Left ventricle myocardium superior (tissue), 1 donor: ENCODE data around the gene SMG6. TPM values are rescaled to one million over a fixed set of nuclear protein-coding genes. Genes with fewer than 3 reads are reported as not detected.

ENCODE experiments used
- ATAC-seq: fragments of 200-7000 bp; cut with Tn5 transposase; one replicate; pipeline ENCODE4 v1.9.1; 2020; ENCODE audit warnings: mild to moderate bottlenecking, moderate library complexity
- DNase-seq: peaks from one replicate; pipeline ENCODE4 v3.0.0-alpha.2; 2020
- intact Hi-C: fragments of 100-400 bp; cut with micrococcal nuclease; formaldehyde crosslinking; loops from one replicate; pipeline ENCODE4 v1.11.0; 2022
- total RNA-seq: library from RNA; stranded (reverse); fragmentation: NEBNext Ultra II Directional; extraction: Animal tissue kit (Norgen Biotek cat#: 25700); gene quantifications from one replicate; pipeline ENCODE4 v1.2.1, GENCODE V29; 2021
- donor health status: DM: no; HTN: yes; CAD: no; lungs with severe emphysema.

The SMG6 gene
- total RNA-seq, 1 donor from 2014 or later, result 18.2 TPM

DNA sequence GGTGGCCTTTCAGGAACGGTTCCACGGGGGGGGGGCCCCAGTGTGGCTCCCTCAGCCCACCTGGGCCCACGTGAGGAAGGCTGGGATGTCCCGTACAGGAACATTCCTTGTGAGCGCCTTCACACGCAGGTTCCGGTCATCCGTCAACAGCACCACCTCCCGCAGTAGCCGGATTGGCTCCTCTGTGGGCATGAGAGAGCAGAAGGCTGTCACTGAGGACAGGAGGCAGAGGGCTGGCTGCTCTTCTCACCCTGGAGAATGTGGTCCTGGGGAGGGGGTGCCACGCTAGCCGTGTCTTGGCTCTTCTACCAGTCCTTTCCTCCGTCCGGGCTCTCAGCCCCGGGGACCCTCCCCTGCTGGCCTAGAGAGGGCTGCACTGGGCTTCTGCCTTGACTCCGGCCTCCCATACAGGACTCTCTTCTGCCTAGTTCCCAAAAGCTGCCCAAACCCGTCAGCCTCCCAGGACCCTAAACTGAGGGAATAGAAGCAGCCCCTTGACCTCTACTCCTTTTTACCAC is 242.1 kb downstream of the SMG6 start:
- DNase-seq, result no peak
- no peak for ATAC-seq
- intact Hi-C loops, result no loop called here

DNA sequence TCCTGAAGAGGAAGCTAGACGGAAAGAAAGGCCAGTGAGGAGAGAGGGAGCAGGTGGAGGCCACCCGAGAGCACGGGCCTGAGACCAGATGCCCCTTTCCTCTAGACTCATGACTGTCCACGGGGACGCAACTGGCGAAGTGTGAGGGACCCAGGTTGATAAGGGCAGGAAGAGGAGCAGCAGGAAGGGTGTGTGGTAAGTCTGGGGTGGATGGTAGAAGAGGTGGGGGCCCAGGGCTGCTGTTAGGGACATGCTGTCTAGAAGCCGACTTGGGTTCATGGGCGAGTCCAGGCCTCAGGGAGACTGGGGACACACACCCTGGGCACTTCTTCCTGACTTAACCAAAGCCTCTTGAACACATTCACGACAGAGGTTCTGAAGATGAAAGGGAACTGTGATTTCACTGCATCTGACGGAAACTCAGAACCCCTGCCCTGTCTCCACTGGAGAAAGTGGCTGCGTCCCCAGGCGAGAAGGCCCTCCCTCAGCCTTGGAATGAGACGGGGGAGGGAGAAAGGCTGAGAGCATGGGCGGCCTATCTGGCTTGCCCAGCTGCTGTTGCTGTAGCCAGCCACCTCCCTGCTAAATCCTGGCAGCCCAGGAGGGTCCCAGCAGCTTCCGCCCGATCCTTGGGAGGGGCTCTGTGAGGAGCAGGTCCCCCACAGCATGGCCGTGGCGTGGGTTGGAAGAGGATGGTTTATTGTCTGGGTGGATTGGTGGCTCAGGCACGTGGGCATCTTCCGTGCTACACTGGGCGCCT is 242.7 kb downstream of the SMG6 start:
- DNase-seq, result peak; percentile 55
- intact Hi-C loops, result no loop called here

DNA sequence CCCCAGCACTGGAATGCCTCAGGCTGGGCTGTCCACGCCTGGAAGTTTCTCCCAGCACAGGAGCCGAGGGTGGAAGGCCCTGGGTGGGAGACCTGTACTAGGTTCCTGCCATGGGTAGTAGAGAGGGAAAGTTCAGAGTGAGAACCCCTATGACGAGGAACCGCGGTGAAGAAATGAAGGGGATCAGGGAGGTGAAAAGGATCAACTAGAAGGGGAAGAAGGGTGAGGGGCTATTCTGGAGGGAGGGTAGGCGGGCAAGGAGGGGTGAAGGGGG is 243.3 kb downstream of the SMG6 start:
- intact Hi-C loops, result no loop called here
- ATAC-seq (no peak), DNase-seq (no peak)

More for the DNA sequence above, 242.7 kb downstream of the SMG6 start:
- peak; percentile 12 for ATAC-seq

DNA sequence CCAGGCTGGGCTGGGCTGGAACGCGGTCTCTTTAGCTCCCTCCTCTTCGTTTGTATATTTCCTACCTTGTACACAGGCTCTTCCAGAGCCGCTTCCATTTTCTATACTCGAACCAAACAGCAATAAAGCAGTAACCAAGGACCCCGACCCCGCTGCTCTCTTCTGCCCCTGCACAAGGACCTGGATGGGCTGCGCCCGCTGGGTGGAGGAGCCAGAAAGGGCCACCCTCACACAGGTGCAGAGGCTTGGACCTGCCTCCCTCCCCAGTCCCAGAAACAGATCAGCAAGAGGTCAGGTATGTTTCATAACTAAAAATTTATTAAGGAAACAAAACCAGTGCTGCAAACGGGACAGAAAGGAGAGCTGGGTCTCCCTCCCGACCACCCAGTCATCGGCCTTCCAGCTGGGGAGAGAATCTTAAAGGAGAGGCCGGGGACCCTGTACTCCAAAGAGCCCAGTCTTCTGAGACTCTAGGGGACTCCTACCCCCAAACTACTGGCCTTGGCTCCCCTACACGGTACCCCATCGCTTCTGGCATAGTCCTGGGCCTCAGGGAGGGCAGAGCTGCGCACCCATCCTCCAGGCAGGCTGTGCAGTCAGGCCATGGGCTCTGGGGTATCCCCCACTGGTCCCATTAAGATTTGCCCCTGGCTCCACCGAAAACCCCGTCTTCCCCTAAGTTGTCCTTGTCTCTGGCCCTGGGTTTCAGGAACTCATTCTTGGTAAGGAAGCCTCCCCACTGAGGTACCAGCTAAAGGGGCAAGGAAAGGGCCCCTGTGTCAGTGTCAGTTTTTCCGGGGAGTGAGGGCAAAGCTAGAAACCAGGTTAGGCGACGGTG is 243.8 kb downstream of the SMG6 start:
- DNase-seq, result no peak
- intact Hi-C loops, result no loop called here
- no peak for ATAC-seq

DNA sequence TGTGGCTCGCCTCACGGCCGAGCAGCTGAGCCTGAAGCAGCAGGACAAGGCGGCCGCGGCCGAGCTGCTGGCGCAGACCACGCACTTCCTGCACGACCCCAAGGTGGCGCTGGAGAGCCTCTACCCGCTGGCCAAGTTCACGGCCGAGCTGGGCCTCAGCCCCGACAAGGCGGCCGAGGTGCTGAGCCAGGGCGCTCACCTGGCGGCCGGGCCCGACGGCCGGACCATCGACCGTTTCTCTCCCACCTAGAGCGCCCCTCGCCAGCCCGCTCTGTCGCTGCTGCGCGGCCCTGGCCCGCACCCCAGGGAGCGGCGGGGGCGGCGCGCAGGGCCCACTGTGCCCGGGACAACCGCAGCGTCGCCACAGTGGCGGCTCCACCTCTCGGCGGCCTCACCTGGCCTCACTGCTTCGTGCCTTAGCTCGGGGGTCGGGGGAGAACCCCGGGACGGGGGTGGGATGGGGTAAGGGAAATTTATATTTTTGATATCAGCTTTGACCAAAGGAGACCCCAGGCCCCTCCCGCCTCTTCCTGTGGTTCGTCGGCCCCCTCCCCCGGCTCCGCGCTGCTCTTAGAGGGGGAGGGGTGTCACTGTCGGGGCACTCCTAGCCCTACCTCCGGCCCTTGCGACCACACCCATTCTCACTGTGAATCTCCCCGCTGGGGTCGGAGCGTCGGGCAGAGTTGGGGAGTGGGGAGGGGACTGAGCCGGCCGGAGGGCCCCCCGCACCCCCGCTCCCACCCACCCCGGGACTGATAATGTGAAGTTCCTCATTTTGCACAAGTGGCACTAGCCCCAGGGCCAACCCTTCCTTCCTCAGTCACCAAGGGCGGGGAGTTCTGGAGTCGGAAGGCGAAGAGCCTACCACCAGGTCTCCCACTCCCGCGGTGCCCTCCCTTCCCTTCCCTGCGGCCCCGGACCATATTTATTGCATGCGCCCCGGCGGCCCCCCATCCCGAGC is 244.7 kb downstream of the SMG6 start:
- intact Hi-C loops, result no loop called here
- DNase-seq (peak; percentile 90), ATAC-seq (peak; percentile 34)

DNA sequence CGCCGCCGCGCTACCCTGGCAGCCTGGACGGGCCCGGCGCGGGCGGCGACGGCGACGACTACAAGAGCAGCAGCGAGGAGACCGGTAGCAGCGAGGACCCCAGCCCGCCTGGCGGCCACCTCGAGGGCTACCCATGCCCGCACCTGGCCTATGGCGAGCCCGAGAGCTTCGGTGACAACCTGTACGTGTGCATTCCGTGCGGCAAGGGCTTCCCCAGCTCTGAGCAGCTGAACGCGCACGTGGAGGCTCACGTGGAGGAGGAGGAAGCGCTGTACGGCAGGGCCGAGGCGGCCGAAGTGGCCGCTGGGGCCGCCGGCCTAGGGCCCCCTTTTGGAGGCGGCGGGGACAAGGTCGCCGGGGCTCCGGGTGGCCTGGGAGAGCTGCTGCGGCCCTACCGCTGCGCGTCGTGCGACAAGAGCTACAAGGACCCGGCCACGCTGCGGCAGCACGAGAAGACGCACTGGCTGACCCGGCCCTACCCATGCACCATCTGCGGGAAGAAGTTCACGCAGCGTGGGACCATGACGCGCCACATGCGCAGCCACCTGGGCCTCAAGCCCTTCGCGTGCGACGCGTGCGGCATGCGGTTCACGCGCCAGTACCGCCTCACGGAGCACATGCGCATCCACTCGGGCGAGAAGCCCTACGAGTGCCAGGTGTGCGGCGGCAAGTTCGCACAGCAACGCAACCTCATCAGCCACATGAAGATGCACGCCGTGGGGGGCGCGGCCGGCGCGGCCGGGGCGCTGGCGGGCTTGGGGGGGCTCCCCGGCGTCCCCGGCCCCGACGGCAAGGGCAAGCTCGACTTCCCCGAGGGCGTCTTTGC is 245.6 kb downstream of the SMG6 start:
- peak; percentile 56 for DNase-seq
- ATAC-seq, result no peak
- intact Hi-C loops, result no loop called here

DNA sequence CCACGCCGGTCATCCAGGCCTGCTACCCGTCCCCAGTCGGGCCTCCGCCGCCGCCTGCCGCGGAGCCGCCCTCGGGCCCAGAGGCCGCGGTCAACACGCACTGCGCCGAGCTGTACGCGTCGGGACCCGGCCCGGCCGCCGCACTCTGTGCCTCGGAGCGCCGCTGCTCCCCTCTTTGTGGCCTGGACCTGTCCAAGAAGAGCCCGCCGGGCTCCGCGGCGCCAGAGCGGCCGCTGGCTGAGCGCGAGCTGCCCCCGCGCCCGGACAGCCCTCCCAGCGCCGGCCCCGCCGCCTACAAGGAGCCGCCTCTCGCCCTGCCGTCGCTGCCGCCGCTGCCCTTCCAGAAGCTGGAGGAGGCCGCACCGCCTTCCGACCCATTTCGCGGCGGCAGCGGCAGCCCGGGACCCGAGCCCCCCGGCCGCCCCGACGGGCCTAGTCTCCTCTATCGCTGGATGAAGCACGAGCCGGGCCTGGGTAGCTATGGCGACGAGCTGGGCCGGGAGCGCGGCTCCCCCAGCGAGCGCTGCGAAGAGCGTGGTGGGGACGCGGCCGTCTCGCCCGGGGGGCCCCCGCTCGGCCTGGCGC is 246.3 kb downstream of the SMG6 start:
- intact Hi-C loops, result no loop called here
- DNase-seq, result peak; percentile 53
- ATAC-seq, result no peak

DNA sequence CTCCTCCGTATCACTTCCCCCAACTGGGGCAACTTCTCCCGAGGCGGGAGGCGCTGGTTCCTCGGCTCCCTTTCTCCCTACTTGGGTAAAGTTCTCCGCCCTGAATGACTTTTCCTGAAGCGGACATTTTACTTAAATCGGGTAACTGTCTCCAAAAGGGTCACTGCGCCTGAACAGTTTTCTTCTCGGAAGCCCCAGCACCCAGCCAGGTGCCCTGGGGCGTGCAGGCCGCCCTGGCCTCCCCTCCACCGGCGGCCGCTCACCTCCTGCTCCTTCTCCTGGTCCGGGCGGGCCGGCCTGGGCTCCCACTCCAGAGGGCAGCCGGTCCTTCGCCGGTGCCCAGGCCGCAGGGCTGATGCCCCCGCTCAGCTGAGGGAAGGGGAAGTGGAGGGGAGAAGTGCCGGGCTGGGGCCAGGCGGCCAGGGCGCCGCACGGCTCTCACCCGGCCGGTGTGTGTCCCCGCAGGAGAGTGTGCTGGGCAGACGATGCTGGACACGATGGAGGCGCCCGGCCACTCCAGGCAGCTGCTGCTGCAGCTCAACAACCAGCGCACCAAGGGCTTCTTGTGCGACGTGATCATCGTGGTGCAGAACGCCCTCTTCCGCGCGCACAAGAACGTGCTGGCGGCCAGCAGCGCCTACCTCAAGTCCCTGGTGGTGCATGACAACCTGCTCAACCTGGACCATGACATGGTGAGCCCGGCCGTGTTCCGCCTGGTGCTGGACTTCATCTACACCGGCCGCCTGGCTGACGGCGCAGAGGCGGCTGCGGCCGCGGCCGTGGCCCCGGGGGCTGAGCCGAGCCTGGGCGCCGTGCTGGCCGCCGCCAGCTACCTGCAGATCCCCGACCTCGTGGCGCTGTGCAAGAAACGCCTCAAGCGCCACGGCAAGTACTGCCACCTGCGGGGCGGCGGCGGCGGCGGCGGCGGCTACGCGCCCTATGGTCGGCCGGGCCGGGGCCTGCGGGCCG is 247.1 kb downstream of the SMG6 start:
- intact Hi-C loops, result no loop called here
- DNase-seq, result peak; percentile 60
- ATAC-seq, result no peak

DNA sequence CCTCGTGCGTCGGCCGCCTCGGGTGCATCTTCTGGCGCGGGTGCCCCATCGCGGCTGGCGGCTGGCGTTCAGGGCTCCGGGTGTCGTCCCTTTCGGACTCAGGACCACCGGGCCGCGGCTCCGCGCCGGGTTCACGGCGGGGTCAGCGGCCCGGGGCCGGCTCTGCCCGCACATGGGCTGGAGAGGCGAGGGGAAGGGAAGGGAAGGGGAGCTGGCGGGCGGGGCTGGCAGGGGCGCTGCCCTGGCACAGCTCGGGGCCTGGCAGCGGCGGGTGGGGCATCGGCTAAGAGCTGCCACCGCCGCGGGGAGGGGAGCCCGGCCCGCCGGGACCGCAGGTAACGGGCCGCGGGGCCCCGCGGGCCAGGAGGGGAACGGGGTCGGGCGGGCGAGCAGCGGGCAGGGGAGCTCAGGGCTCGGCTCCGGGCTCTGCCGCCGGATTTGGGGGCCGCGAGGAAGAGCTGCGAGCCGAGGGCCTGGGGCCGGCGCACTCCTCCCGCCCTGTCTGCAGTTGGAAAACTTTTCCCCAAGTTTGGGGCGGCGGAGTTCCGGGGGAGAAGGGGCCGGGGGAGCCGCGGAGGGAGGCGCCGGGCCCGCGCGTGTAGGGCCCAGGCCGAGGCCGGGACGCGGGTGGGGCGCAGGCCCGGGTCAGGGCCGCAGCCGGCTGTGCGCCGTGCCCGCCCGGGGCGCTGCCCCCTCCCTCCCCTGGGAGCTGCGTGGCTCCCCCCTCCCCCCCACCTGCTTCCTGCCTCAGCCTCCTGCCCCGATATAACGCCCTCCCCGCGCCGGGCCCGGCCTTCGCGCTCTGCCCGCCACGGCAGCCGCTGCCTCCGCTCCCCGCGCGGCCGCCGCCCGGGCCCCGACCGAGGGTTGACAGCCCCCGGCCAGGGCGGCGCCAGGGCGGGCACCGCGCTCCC is 248.0 kb downstream of the SMG6 start:
- intact Hi-C loops, result no loop called here
- DNase-seq (peak; percentile 73), ATAC-seq (peak; percentile 4)

DNA sequence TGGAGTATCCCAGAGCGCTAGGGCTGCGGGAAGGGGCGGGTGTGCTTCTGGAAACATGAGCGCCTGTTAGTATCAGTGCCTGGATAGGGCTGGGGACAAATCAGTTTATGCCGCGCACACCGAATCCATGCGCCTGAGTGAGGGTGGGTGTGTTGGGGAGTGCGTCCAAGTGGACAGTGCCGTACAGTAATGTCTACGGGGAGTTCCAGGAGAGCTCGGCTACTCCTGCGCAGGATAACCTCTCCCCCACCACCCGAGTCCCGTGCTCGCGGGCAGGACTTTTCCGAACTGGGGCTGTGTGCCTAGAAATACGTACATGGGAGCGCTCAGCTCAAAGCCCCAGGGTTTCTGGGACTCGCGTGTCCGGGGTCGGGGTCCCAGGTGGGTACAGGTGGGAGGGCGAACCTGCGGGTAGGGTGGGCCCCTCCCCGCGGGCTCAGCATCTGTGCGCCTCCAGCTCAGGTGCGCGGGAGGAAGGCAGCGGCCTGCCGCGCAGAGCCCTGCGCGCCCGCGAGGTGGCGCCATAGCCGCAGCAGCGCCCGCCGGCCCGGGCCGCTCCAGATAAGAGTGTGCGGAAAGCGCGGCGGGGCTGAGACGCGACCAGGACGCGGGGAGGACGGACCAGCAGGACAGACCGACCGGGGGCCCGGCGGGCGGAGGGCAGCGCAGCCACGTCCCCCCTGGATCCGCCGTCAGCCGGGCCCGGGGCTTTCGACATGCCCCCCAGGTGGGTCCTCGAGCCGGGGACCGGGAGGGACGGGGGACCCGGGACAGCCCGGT is 248.9 kb downstream of the SMG6 start, which contains the start of gene HIC1:
Gene HIC1 (plus strand): TSS at position 592 of the 780 bp plus-strand sequence. CDS start 1,588 bp downstream, outside the sequence.
- ATAC-seq, result peak; percentile 65
- peak; percentile 91 for DNase-seq
- intact Hi-C loops, result loop anchor here (5.0 kb wide), 1 partner anchor 188 kb away; no protein-coding TSS in a partner anchor

DNA sequence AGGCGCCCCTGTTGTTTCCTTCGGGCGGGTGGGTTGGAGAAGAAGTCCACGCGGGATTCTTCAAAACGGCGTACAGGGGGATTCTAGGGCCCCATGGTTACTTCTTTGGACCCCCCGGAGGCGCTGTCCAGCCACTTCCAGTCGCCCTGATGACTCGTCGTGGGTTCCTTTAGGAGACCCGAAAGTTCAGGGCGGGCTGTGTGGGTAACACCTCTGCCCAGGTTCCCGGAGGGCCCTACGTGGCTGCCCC is 249.4 kb downstream of the SMG6 start:
- ATAC-seq (no peak), DNase-seq (no peak)
- intact Hi-C loops, result loop anchor here (5.0 kb wide), 1 partner anchor 188 kb away; no protein-coding TSS in a partner anchor

DNA sequence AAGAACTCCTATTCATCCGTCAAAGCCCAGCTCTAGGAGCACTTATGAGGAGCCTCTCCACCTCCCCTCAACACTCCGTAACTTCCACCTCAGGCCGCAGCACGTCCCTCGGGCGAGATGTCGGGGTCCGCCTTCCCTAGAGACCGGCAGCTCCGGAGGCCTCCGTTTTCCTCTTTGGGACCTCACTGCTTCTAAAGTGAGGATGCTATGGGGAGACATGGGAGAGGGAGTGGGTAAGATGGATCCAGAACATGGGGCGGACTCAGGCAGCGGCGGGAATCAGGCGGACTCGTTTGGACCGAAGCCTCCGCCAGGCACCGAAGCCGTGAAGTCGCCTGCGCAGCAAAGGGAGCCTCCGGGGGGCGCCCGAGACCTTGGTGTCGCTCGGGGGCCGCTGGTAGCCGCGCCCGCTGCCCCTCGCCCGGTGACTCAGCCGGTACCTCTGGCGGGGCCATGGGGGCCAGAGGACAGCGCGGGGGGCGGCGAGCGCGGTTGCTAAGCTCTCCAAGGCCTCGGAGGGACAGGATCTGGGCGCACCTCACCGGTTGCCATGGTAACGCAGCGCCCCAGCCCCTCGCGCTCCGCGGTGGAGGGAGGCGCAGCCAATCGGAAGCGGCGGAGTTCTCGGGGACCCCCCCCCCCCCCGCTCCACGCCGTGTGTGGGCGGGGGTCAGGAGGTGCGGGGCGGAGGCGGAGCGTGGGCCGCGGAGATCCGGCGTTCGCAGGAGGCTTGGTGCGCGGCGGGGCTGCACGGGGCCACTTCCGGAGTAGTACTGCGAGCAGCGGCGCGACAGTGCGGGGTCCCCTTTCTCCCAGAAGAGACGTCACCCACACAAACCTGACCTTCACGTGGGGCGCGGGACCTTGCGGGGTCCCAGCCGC is 250.0 kb downstream of the SMG6 start:
- peak; percentile 88 for DNase-seq
- intact Hi-C loops, result loop anchor here (5.0 kb wide), 1 partner anchor 189 kb away; no protein-coding TSS in a partner anchor
- peak; percentile 23 for ATAC-seq

DNA sequence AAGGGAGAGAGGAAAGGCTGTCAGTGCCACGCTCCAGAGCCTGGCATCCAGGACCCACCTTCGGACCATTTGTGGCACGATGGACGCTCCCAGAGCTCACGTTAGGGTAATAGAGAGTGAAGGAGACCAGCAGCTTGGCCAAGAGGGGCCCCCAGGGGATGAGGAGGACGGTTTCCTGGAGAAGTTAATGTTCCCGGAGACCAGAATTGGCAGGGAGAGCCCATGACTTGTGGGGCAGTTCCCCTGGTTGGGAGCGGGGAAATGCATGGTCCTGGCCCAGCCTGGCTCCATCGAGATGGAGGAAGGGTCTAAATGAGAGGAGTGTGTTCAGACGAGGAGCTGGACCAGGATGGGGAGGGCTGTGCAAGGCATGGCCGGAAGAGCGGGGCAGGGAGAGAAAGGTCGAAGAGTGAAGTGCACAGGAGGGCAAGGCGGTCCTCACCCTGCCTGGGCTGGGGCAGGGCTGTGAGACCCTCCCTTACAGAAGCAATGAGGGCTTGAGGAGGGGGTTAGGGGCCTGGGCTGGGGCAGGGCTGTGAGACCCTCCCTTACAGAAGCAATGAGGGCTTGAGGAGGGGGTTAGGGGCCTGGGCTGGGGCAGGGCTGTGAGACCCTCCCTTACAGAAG is 251.5 kb downstream of the SMG6 start:
- DNase-seq (no peak), ATAC-seq (no peak)
- intact Hi-C loops, result loop anchor here (5.0 kb wide), 1 partner anchor 190 kb away; no protein-coding TSS in a partner anchor
